GM10266 (cell line): ENCODE results near the gene SLC35G3.
"Not testable (repeated sequence)": the region's sequence is repeated elsewhere in the genome, so short reads cannot be mapped to it uniquely, and the experiment has no call there.

Source experiments
- DNase-seq: peaks from one replicate; pipeline ENCODE4 v3.0.0; 2012; ENCODE audit errors: extremely low spot score
- CTCF ChIP-seq: IDR thresholded peaks from 2 replicates; pipeline ENCODE4 v1.5.1; 2012; ENCODE audit warnings: mild to moderate bottlenecking, low read depth; ENCODE audit not compliant: control insufficient read depth, insufficient read depth; ENCODE audit errors: missing control alignments

The SLC35G3 gene

GRCh38 chr17:35238821-35239220 is 44.6 kb upstream of the SLC35G3 start:
- no peak for TF ChIP-seq CTCF
- no peak for DNase-seq

DNA sequence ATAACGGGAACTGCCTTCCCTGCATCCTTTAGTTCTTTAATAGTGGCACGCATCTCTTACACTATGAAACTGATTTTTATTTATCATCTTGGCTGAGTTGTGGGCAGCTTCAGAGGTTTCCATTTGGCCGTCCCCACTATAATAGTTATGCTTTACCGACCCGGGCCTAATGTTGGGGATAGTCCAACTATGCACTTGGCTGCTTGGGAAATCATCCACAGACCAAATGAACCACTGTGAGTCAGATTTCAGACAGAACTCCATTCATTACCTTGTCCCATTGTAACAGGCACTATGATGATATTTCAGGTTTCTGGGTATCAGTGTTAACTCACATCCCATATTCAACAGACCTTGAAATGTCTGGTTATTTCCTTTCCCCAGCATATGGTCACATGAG is 42.6 kb upstream of the SLC35G3 start:
- no peak for TF ChIP-seq CTCF
- no peak for DNase-seq

- TF ChIP-seq CTCF, result no peak
- DNase-seq, result no peak
Measured at GRCh38 chr17:35235917-35236316, 41.7 kb upstream of the SLC35G3 start.

- no peak for DNase-seq
- TF ChIP-seq CTCF, result no peak
Measured at GRCh38 chr17:35235289-35235688, 41.1 kb upstream of the SLC35G3 start.

GRCh38 chr17:35234315-35234714 is 40.1 kb upstream of the SLC35G3 start:
- not testable (repeated sequence) for DNase-seq

DNA sequence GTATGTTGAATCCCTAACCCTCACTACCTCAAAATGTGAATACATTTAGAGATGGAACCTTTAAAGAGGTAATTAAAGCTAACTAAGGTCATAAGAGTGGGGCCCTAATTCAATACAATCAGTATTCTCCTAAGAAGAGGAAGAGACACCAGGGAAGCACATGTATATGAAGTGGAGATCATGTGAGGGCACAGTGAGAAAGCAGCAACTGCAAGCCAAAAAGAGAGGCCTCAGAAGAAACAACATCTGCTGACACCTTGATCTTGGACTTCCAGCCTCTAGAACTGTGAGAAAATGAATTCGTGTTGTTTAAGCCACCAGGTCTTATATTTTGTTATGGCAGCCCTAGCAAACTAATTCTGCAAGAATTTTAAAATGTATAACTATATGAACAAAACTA is 35.4 kb upstream of the SLC35G3 start:
- no peak for DNase-seq
- no peak for TF ChIP-seq CTCF

DNA sequence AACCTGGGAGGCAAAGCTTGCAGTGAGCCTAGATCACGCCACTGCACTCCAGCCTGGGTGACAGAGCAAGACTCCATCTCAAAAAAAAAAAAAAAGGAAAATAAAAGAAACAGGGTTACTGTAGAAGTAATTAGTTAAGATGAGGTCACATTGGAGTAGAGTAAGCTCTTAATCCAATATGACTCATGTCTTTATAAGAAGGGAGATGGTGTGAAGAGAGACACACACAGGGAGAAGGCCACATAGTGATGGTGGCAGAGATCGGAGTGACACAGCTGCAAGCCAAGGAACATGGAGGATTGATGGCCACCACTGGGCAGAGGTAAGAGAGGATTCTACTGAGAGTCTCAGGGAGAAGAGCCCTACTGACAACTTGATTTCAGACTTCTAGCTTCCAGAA is 33.4 kb upstream of the SLC35G3 start:
- no peak for DNase-seq
- no peak for TF ChIP-seq CTCF

DNA sequence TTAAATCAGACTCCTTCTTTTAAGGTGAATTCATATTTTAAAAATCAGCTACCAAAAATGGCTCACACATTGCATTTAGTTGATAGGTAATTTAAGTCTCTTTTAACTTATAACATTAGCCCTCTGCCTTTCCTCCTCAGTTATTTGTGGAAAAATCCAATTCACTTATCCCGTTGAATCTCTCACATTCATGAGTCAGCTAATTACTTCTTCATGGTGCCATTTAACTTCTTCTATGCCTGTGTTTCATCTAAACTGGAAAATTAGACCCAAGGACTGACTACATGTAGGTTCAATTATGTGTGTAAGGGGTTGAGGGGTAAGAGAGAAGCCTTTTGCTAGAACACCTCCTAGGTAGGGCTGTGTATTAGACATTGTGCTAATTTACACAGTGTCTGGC is 30.2 kb upstream of the SLC35G3 start:
- no peak for DNase-seq
- no peak for TF ChIP-seq CTCF
